Esophagus squamous epithelium (tissue), 4 donors: ENCODE measurements around the gene SCAF1.

ENCODE experiments used
- POLR2A ChIP-seq, 4 donors: fragments of 450-650 bp; IDR thresholded peaks; one replicate each; pipeline ENCODE4 v1.6.1; 2017; ENCODE audit warnings: antibody characterized with exemption in 4 of 4, mild to moderate bottlenecking in 4 of 4, moderate library complexity in 3 of 4
- TF ChIP-seq, protein P1 (sequence below), 6 experiments: fragments of 450-650 bp in 4 of 6; fragments of 200-600 bp in 2 of 6; sonication (generic) in 2 of 6; IDR thresholded peaks; one replicate each; pipeline ENCODE4 v1.5.1; 2016 to 2019; ENCODE audit warnings: antibody characterized with exemption in 6 of 6, mild to moderate bottlenecking in 4 of 6, moderate library complexity in 4 of 6

DNA sequence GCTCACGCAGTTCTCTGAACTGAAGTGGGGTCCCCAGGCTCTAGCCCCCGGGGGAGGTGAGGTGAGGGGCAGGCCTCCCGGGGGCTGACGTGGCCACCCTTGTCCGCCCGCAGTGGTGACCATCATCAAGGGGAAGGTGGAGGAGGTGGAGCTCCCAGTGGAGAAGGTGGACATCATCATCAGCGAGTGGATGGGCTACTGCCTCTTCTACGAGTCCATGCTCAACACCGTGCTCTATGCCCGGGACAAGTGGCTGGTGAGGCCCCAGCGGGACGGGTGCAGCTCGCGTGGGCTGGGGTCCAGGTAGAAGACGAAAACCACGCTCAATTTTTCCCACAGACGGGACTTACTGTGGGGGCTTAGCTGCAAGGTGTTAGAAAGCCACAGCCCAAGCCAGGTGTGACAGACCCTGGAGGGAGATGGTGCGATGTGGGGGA, 41.8 kb downstream of the SCAF1 start:
- TF ChIP-seq, protein P1, sequence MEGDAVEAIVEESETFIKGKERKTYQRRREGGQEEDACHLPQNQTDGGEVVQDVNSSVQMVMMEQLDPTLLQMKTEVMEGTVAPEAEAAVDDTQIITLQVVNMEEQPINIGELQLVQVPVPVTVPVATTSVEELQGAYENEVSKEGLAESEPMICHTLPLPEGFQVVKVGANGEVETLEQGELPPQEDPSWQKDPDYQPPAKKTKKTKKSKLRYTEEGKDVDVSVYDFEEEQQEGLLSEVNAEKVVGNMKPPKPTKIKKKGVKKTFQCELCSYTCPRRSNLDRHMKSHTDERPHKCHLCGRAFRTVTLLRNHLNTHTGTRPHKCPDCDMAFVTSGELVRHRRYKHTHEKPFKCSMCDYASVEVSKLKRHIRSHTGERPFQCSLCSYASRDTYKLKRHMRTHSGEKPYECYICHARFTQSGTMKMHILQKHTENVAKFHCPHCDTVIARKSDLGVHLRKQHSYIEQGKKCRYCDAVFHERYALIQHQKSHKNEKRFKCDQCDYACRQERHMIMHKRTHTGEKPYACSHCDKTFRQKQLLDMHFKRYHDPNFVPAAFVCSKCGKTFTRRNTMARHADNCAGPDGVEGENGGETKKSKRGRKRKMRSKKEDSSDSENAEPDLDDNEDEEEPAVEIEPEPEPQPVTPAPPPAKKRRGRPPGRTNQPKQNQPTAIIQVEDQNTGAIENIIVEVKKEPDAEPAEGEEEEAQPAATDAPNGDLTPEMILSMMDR (IDR thresholded peaks at IDR 0.05) = no peak
- TF ChIP-seq POLR2A (IDR thresholded peaks at IDR 0.05) = no peak
